GM21576 (cell line): Measurements from ENCODE around the gene STAT5A.
"Not testable (repeated sequence)": the region's sequence is repeated elsewhere in the genome, so short reads cannot be mapped to it uniquely, and the experiment has no call there.

Experiments
- ATAC-seq: cut with Tn5 transposase; IDR thresholded peaks from one replicate; pipeline ENCODE4 v1.9.1; 2021; ENCODE audit warnings: mild to moderate bottlenecking, moderate library complexity; ENCODE audit not compliant: unreplicated experiment

Gene STAT5A

DNA sequence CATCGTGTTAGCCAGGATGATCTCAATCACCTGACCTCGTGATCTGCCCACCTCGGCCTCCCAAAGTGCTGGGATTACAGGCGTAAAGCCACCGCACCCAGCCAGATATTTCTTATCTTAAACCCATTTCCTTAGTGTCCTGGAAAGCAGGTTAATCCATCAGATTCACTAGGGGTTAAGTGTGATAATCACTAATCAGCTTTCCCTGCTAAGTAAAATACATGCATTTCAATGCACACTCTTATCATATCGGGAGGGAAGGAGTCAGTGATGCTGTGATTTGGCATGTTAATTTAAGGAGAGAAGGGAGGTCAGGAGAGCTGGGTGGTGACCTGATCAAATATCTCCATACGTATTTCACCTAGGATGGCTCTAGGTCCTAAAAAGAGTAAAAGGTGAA lies 70.8 kb downstream of the STAT5A start:
- ATAC-seq, result no peak

DNA sequence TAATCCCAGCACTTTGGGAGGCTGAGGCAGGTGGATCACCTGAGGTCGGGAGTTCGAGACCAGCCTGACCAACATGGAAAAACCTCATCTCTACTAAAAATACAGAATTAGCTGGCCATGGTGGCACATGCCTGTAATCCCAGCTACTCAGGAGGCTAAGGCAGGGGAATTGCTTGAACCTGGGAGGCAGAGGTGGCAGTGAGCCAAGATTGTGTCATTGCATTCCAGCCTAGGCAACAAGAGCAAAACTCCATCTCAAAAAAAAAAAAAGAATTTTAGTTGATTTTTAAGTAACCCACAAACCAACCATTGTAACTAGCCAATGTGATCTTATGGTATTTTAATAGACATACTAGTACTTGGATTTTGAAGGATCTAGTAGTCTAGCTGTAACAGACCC lies 72.1 kb downstream of the STAT5A start:
- ATAC-seq, result not testable (repeated sequence)
